Neural cell (in vitro differentiated cells): ENCODE results near the gene ACTA2. TPM values are rescaled to one million over a fixed set of nuclear protein-coding genes. Genes with fewer than 3 reads are reported as not detected.

ENCODE experiments used
- H2AFZ ChIP-seq: fragments of 200-600, 300-800 bp; sonication (generic), shearing (Covaris generic); 2 replicates; pipeline ENCODE4 v1.6.0; 2014; ENCODE audit warnings: low read depth, mild to moderate bottlenecking, antibody characterized with exemption, low read length, moderate library complexity
- H3F3A ChIP-seq: fragments of 200-600 bp; shearing (Covaris generic); 2 replicates; pipeline ENCODE4 v1.6.1; 2016; ENCODE audit warnings: mild to moderate bottlenecking, moderate library complexity, mixed read lengths, antibody characterized with exemption, low read length; ENCODE audit not compliant: insufficient read depth, poor library complexity, severe bottlenecking
- H3K27ac ChIP-seq: fragments of 200-600, 300-800 bp; sonication (generic), shearing (Covaris generic); 2 replicates; pipeline ENCODE4 v1.5.1; 2014; ENCODE audit warnings: mild to moderate bottlenecking, low read length, moderate library complexity
- H3K27me3 ChIP-seq: fragments of 300-800, 200-600 bp; sonication (generic), shearing (Covaris generic); 2 replicates; pipeline ENCODE4 v1.6.0; 2014; ENCODE audit warnings: mild to moderate bottlenecking, low read depth, low read length, moderate library complexity; ENCODE audit not compliant: insufficient read depth
- H3K36me3 ChIP-seq: fragments of 300-800, 200-600 bp; sonication (generic), shearing (Covaris generic); 2 replicates; pipeline ENCODE4 v1.5.1; 2014; ENCODE audit warnings: mild to moderate bottlenecking, antibody characterized with exemption, low read length, moderate library complexity; ENCODE audit not compliant: insufficient read depth
- H3K4me2 ChIP-seq: fragments of 300-800, 200-600 bp; sonication (generic), shearing (Covaris generic); 2 replicates; pipeline ENCODE4 v1.6.0; 2014; ENCODE audit warnings: mild to moderate bottlenecking, low read length
- H3K4me3 ChIP-seq: fragments of 300-800, 200-600 bp; sonication (generic), shearing (Covaris generic); 2 replicates; pipeline ENCODE4 v1.5.1; 2014; ENCODE audit warnings: mild to moderate bottlenecking, low read length, moderate library complexity
- H3K79me2 ChIP-seq: fragments of 200-600 bp; shearing (Covaris generic); replicated peaks from 2 replicates; pipeline ENCODE4 v1.6.0; 2014; ENCODE audit warnings: mild to moderate bottlenecking, low read length, moderate library complexity; ENCODE audit not compliant: insufficient read depth
- H3K9ac ChIP-seq: fragments of 300-800, 200-600 bp; sonication (generic), shearing (Covaris generic); 2 replicates; pipeline ENCODE4 v1.6.1; 2016; ENCODE audit warnings: mild to moderate bottlenecking, low read length, mixed read lengths
- H3K9me2 ChIP-seq: fragments of 200-600 bp; shearing (Covaris generic); 2 replicates; pipeline ENCODE4 v1.6.1; 2016; ENCODE audit warnings: mild to moderate bottlenecking, low read length, mixed read lengths; ENCODE audit not compliant: insufficient read depth
- H3K9me3 ChIP-seq: fragments of 200-600, 300-800 bp; sonication (generic), shearing (Covaris generic); 2 replicates; pipeline ENCODE4 v1.6.1; 2016; ENCODE audit warnings: mild to moderate bottlenecking, mixed run types, low read length, moderate library complexity, mixed read lengths
- H4K20me1 ChIP-seq: fragments of 200-600 bp; shearing (Covaris generic); 2 replicates; pipeline ENCODE4 v1.6.1; 2016; ENCODE audit warnings: mild to moderate bottlenecking, mixed run types; ENCODE audit not compliant: insufficient read depth
- EP300 ChIP-seq: fragments of 450-650 bp; conservative IDR thresholded peaks from 2 replicates; pipeline ENCODE4 v1.6.1; 2014; ENCODE audit warnings: antibody characterized with exemption, mild to moderate bottlenecking, moderate library complexity; ENCODE audit not compliant: poor library complexity, severe bottlenecking
- EZH2 ChIP-seq: fragments of 200-600, 300-800 bp; shearing (Covaris generic), sonication (generic); IDR thresholded peaks from 2 replicates; pipeline ENCODE4 v1.6.1; 2014; ENCODE audit warnings: antibody characterized with exemption, low read length, borderline replicate concordance, mild to moderate bottlenecking; ENCODE audit not compliant: insufficient read depth, poor library complexity, severe bottlenecking
- MXI1 ChIP-seq: fragments of 450-650 bp; conservative IDR thresholded peaks from 2 replicates; pipeline ENCODE4 v1.6.1; 2014; ENCODE audit warnings: antibody characterized with exemption, mild to moderate bottlenecking; ENCODE audit not compliant: poor library complexity, severe bottlenecking
- RAD21 ChIP-seq: fragments of 450-650 bp; conservative IDR thresholded peaks from 2 replicates; pipeline ENCODE4 v1.6.1; 2014; ENCODE audit warnings: antibody characterized with exemption, mild to moderate bottlenecking, moderate library complexity
- REST ChIP-seq: IDR thresholded peaks from 2 replicates; pipeline ENCODE4 v1.6.1; 2012; ENCODE audit warnings: borderline replicate concordance
- SMC3 ChIP-seq: fragments of 450-650 bp; conservative IDR thresholded peaks from 2 replicates; pipeline ENCODE4 v1.6.1; 2014; ENCODE audit warnings: antibody characterized with exemption, mild to moderate bottlenecking, moderate library complexity; ENCODE audit not compliant: poor library complexity
- TAF1 ChIP-seq: IDR thresholded peaks from 2 replicates; pipeline ENCODE4 v1.6.1; 2012; ENCODE audit warnings: low read depth
- polyA plus RNA-seq: library from polyadenylated mRNA; depleted of rRNA; stranded (reverse); fragments of >200 nt; gene quantifications from 2 replicates; pipeline ENCODE4 v1.2.3, GENCODE V29; 2014
- TF ChIP-seq, protein P1 (sequence below): fragments of 450-650 bp; IDR thresholded peaks from 2 replicates; pipeline ENCODE4 v1.5.1; 2014; ENCODE audit warnings: antibody characterized with exemption, mild to moderate bottlenecking, moderate library complexity; ENCODE audit not compliant: poor library complexity, severe bottlenecking

The ACTA2 gene
- polyA plus RNA-seq, 1 donor from 2014 or later: 0.53 TPM

GRCh38 chr10:88889559-88890337, 62.8 kb downstream of the ACTA2 start:
- Histone ChIP-seq H4K20me1 (no peaks in the 10 kb centered on the region), H3K4me3 (no peak overlapping the region), H3K4me2 (no peak overlapping the region), H2AFZ (no peak overlapping the region), H3K27ac (no peak overlapping the region), H3K79me2 (no peaks in the 10 kb centered on the region), H3K36me3 (no peaks in the 10 kb centered on the region), H3F3A (no peaks in the 10 kb centered on the region), H3K9ac (no peak overlapping the region), H3K27me3 (no peaks in the 10 kb centered on the region), H3K9me2 (no peaks in the 10 kb centered on the region), H3K9me3 (no peaks in the 10 kb centered on the region)
- TF ChIP-seq EP300: no peak
- TF ChIP-seq EZH2: no peak
- TF ChIP-seq SMC3: no peak
- TF ChIP-seq TAF1: no peak
- no peak for TF ChIP-seq MXI1
- no peak for TF ChIP-seq REST
- TF ChIP-seq, protein P1, sequence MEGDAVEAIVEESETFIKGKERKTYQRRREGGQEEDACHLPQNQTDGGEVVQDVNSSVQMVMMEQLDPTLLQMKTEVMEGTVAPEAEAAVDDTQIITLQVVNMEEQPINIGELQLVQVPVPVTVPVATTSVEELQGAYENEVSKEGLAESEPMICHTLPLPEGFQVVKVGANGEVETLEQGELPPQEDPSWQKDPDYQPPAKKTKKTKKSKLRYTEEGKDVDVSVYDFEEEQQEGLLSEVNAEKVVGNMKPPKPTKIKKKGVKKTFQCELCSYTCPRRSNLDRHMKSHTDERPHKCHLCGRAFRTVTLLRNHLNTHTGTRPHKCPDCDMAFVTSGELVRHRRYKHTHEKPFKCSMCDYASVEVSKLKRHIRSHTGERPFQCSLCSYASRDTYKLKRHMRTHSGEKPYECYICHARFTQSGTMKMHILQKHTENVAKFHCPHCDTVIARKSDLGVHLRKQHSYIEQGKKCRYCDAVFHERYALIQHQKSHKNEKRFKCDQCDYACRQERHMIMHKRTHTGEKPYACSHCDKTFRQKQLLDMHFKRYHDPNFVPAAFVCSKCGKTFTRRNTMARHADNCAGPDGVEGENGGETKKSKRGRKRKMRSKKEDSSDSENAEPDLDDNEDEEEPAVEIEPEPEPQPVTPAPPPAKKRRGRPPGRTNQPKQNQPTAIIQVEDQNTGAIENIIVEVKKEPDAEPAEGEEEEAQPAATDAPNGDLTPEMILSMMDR: no peak

DNA sequence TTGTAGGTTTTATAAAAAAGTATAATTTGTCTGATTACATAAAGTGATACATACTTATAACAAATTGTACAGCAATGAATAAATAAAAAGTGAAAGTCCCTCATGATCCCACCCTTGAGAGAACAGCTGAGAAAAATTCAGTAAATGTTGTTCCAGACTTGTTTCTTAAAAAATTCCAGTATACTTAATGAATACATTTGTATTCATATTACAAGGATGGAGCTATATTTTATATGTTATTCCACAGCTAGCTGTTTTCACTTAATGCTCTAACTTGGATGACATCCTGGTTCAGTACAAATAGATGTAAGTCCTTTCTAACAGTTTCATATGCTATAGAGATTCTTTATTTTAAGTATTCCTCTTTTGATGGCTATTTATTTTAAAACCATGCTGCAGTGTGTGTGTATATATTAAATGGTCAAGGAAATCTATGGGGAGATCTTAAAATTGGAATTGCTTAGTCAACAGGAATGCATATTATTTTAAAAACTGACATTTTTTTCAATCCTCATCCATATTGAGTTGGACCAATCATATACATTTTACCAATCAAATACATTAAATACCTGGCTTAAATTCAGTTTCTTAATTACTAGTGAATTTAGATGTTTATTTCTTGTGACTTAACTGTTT, 63.6 kb downstream of the ACTA2 start:
- Histone ChIP-seq H3K9me3 (no peaks in the 10 kb centered on the region), H2AFZ (no peak overlapping the region), H3K4me3 (no peak overlapping the region), H3K9me2 (no peaks in the 10 kb centered on the region), H3K36me3 (no peaks in the 10 kb centered on the region), H3K4me2 (no peak overlapping the region), H3K27me3 (no peaks in the 10 kb centered on the region), H3K27ac (no peak overlapping the region), H3F3A (no peaks in the 10 kb centered on the region), H4K20me1 (no peaks in the 10 kb centered on the region), H3K79me2 (no peaks in the 10 kb centered on the region), H3K9ac (no peak overlapping the region)
- TF ChIP-seq RAD21 (no peak), EP300 (no peak), REST (no peak), SMC3 (no peak), EZH2 (no peak)
